SK-N-SH (cell line): ENCODE results near the gene UNC5CL. TPM values are rescaled to one million over a fixed set of nuclear protein-coding genes. Genes with fewer than 3 reads are reported as not detected.

Experiments used
- CTCF ChIA-PET: fragments of 300-600, 350-600 bp; formaldehyde crosslinking; extraction: SDS; loops from one replicate; lab custom pipeline; 2021; lab: Yijun Ruan, JAX
- POLR2A ChIA-PET: fragments of 350-600 bp; sonication (Branson Sonifier 250); formaldehyde crosslinking; extraction: SDS; loops from one replicate; lab custom pipeline; 2020; ENCODE audit warnings: antibody characterized with exemption, inconsistent platforms; lab: Yijun Ruan, JAX
- DNase-seq: peaks from one replicate; pipeline ENCODE4 v3.0.0; 2012
- H2AFZ ChIP-seq: fragments of 200-600 bp; sonication (generic); 2 replicates; pipeline ENCODE4 v1.8.1; 2016; ENCODE audit warnings: antibody characterized with exemption, mild to moderate bottlenecking, low read depth
- H3F3A ChIP-seq: fragments of 200-600 bp; sonication (generic); replicated peaks from 2 replicates; pipeline ENCODE3; 2016; ENCODE audit warnings: antibody characterized with exemption, mild to moderate bottlenecking; ENCODE audit not compliant: insufficient read depth
- H3K27ac ChIP-seq, 2 experiments: fragments of 200-500 bp in 1 of 2; fragments of 200-600 bp in 1 of 2; sonication (Bioruptor generic) in 1 of 2; sonication (generic), shearing (Covaris generic) in 1 of 2; 2 replicates each; pipeline versions ENCODE4 v1.5.1 to v1.6.1; 2014 to 2016; ENCODE audit warnings: low read depth in 2 of 2, inconsistent platforms in 1 of 2, low read length in 1 of 2, mild to moderate bottlenecking in 1 of 2, mixed read lengths in 1 of 2
- H3K27me3 ChIP-seq: fragments of 200-600 bp; sonication (generic), shearing (Covaris generic); 2 replicates; pipeline ENCODE4 v1.6.1; 2016; ENCODE audit warnings: mixed run types; ENCODE audit not compliant: insufficient read depth
- H3K36me3 ChIP-seq, 2 experiments: fragments of 200-500 bp in 1 of 2; fragments of 200-600 bp in 1 of 2; sonication (Bioruptor generic) in 1 of 2; sonication (generic) in 1 of 2; replicated peaks in 1 of 2; 2 replicates each; pipeline versions ENCODE3 to v1.5.1; 2014 to 2016; ENCODE audit warnings: low read length in 1 of 2, mild to moderate bottlenecking in 1 of 2; ENCODE audit not compliant: insufficient read depth in 2 of 2, control insufficient read depth in 1 of 2
- H3K4me1 ChIP-seq, 2 experiments: fragments of 200-500 bp in 1 of 2; fragments of 200-600 bp in 1 of 2; sonication (Bioruptor generic) in 1 of 2; sonication (generic), shearing (Covaris generic) in 1 of 2; 2 replicates each; pipeline versions ENCODE4 v1.5.1 to v1.6.1; 2014 to 2016; ENCODE audit warnings: low read depth in 1 of 2, low read length in 1 of 2, mixed run types in 1 of 2; ENCODE audit not compliant: insufficient read depth in 2 of 2, control insufficient read depth in 1 of 2
- H3K4me2 ChIP-seq: fragments of 200-600 bp; sonication (generic), shearing (Covaris generic); 2 replicates; pipeline ENCODE4 v1.6.1; 2017; ENCODE audit warnings: mixed run types
- H3K4me3 ChIP-seq, 2 experiments: fragments of 200-500 bp in 1 of 2; fragments of 200-600 bp in 1 of 2; sonication (Bioruptor generic) in 1 of 2; sonication (generic), shearing (Covaris generic) in 1 of 2; 2 replicates each; pipeline versions ENCODE4 v1.5.1 to v1.8.1; 2014 to 2016; ENCODE audit warnings: low read depth in 2 of 2, inconsistent platforms in 1 of 2, low read length in 1 of 2, mild to moderate bottlenecking in 1 of 2, mixed read lengths in 1 of 2, moderate library complexity in 1 of 2
- H3K79me2 ChIP-seq: fragments of 200-600 bp; sonication (generic); 2 replicates; pipeline ENCODE4 v1.8.1; 2017; ENCODE audit warnings: mild to moderate bottlenecking; ENCODE audit not compliant: insufficient read depth
- H3K9ac ChIP-seq: fragments of 200-600 bp; sonication (generic); 2 replicates; pipeline ENCODE4 v1.6.1; 2017; ENCODE audit warnings: mixed run types
- H3K9me2 ChIP-seq: fragments of 200-600 bp; sonication (generic); 2 replicates; pipeline ENCODE4 v1.6.1; 2017; ENCODE audit warnings: mixed run types
- H3K9me3 ChIP-seq: fragments of 200-600 bp; sonication (generic); 2 replicates; pipeline ENCODE4 v1.6.1; 2017; ENCODE audit warnings: mixed run types, mild to moderate bottlenecking, moderate library complexity
- H4K20me1 ChIP-seq: fragments of 200-600 bp; sonication (generic); 2 replicates; pipeline ENCODE4 v1.6.1; 2017; ENCODE audit warnings: mild to moderate bottlenecking, mixed run types; ENCODE audit not compliant: insufficient read depth
- CHD2 ChIP-seq: fragments of 150-350 bp; IDR thresholded peaks from 2 replicates; pipeline ENCODE4 v1.6.1; 2018; ENCODE audit warnings: low read length; ENCODE audit not compliant: partially characterized antibody
- CTCF ChIP-seq: fragments of 200-600 bp; sonication (generic); IDR thresholded peaks from 2 replicates; pipeline ENCODE4 v1.6.1; 2017; ENCODE audit warnings: antibody characterized with exemption, mild to moderate bottlenecking, moderate library complexity
- EP300 ChIP-seq, 2 experiments: IDR thresholded peaks; 2 replicates each; pipeline versions ENCODE4 v1.4.0 to v1.6.1; 2012; ENCODE audit warnings: borderline replicate concordance in 1 of 2, low read depth in 1 of 2, low read length in 1 of 2
- FOXJ3 ChIP-seq: sonication (generic); formaldehyde crosslinking; IDR thresholded peaks from 2 replicates; pipeline ENCODE4 v1.5.1; 2020; ENCODE audit warnings: mild to moderate bottlenecking, missing genetic modification reagents
- FOXM1 ChIP-seq: IDR thresholded peaks from 2 replicates; pipeline ENCODE4 v1.4.0; 2012; ENCODE audit warnings: low read depth, mild to moderate bottlenecking
- MAX ChIP-seq: IDR thresholded peaks from 2 replicates; pipeline ENCODE4 v1.4.0; 2012; ENCODE audit warnings: low read depth
- MXI1 ChIP-seq: IDR thresholded peaks from 2 replicates; pipeline ENCODE4 v1.6.1; 2012; ENCODE audit warnings: mild to moderate bottlenecking, low read depth, low read length, improper control_type of control experiment
- RCOR1 ChIP-seq: fragments of 150-350 bp; IDR thresholded peaks from 2 replicates; pipeline ENCODE4 v1.6.1; 2017; ENCODE audit warnings: antibody characterized with exemption, low read length
- RXRA ChIP-seq: IDR thresholded peaks from 2 replicates; pipeline ENCODE4 v1.4.0; 2012; ENCODE audit warnings: low read depth, mild to moderate bottlenecking, borderline replicate concordance
- SMC3 ChIP-seq: IDR thresholded peaks from 2 replicates; pipeline ENCODE4 v1.6.1; 2012; ENCODE audit warnings: low read depth, low read length, improper control_type of control experiment
- TEAD4 ChIP-seq: IDR thresholded peaks from 2 replicates; pipeline ENCODE4 v1.4.0; 2012; ENCODE audit warnings: mild to moderate bottlenecking, borderline replicate concordance; ENCODE audit not compliant: insufficient read depth
- YY1 ChIP-seq: IDR thresholded peaks from 2 replicates; pipeline ENCODE4 v1.4.0; 2012; ENCODE audit warnings: low read depth, mild to moderate bottlenecking
- WGBS: methylation state at CpG from one replicate; pipeline ENCODE4 v1.1.6; 2017; ENCODE audit warnings: low lambda C conversion rate; 5-methylcytosine and 5-hydroxymethylcytosine counted together
- polyA plus RNA-seq, 3 experiments: library from polyadenylated mRNA; depleted of rRNA; stranded (reverse); fragments of >200 nt; gene quantifications; 2 replicates each; pipeline ENCODE4 v1.2.3, GENCODE V29; 2012
- TF ChIP-seq, protein P1 (sequence below): IDR thresholded peaks from 2 replicates; pipeline ENCODE4; 2012

Gene UNC5CL
- polyA plus RNA-seq, 1 of the 3 experiments (the other 2 are of a cell fraction), result 0.10 TPM

GRCh38 chr6:41036601-41037000 lies 2.4 kb downstream of the UNC5CL start:
- no peaks in the 10 kb centered on the region for H4K20me1 ChIP-seq
- no peak for TF ChIP-seq FOXJ3 (CRISPR knock-in tag)
- TF ChIP-seq MAX, result no peak
- TF ChIP-seq FOXM1, result no peak
- no peak for TF ChIP-seq CHD2
- no peak for TF ChIP-seq EP300 (IDR thresholded peaks at IDR 0.05; ENCODE audit: borderline replicate concordance in 1 of 2, low read depth in 1 of 2, low read length in 1 of 2)
- TF ChIP-seq, all 33 proteins: peak for 0
- ChIA-PET CTCF (interaction anchor here (0.9 to 3.0 kb wide), 8 partner anchors 9 to 31 kb away, joined by 3 to 26 read pairs (median 4); no protein-coding TSS in a partner anchor), POLR2A (no interaction called here)
- H3K9ac ChIP-seq, result no peak overlapping the region
- H2AFZ ChIP-seq, result no peak overlapping the region
- no peaks in the 10 kb centered on the region; a peak in 1 of 4 replicates for H3K4me1 ChIP-seq
- no peak for DNase-seq
- no peaks in the 10 kb centered on the region for H3K79me2 ChIP-seq
- no peak overlapping the region for H3K4me3 ChIP-seq
- no peaks in the 10 kb centered on the region for H3K36me3 ChIP-seq
- 91% methylated on average over 2 of the region's 2 CpGs for WGBS
- no peaks in the 10 kb centered on the region for H3K9me3 ChIP-seq
- no peaks in the 10 kb centered on the region for H3K9me2 ChIP-seq
- no peaks in the 10 kb centered on the region for H3K27me3 ChIP-seq
- no peak overlapping the region for H3K27ac ChIP-seq
- H3F3A ChIP-seq, result no peaks in the 10 kb centered on the region
- no peak overlapping the region for H3K4me2 ChIP-seq

- H3K9ac ChIP-seq, result no peak overlapping the region
- H3F3A ChIP-seq, result no peaks in the 10 kb centered on the region
- no peaks in the 10 kb centered on the region for H3K27me3 ChIP-seq
- no peaks in the 10 kb centered on the region for H4K20me1 ChIP-seq
- H3K9me3 ChIP-seq, result no peaks in the 10 kb centered on the region
- no peak overlapping the region for H3K27ac ChIP-seq
- ChIA-PET POLR2A (no interaction called here), CTCF (interaction anchor here (0.9 to 3.0 kb wide), 7 partner anchors 8 to 32 kb away, joined by 3 to 26 read pairs (median 4); no protein-coding TSS in a partner anchor)
- H3K4me3 ChIP-seq, result no peak overlapping the region
- H3K4me1 ChIP-seq, result no peaks in the 10 kb centered on the region; a peak in 1 of 4 replicates
- H3K4me2 ChIP-seq, result no peak overlapping the region
- H3K79me2 ChIP-seq, result no peaks in the 10 kb centered on the region
- no peak for DNase-seq
- TF ChIP-seq, protein P1, sequence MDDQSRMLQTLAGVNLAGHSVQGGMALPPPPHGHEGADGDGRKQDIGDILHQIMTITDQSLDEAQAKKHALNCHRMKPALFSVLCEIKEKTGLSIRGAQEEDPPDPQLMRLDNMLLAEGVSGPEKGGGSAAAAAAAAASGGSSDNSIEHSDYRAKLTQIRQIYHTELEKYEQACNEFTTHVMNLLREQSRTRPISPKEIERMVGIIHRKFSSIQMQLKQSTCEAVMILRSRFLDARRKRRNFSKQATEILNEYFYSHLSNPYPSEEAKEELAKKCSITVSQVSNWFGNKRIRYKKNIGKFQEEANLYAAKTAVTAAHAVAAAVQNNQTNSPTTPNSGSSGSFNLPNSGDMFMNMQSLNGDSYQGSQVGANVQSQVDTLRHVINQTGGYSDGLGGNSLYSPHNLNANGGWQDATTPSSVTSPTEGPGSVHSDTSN, result no peak
- no peak for TF ChIP-seq YY1
- TF ChIP-seq FOXJ3 (CRISPR knock-in tag), result no peak
- TF ChIP-seq MXI1, result no peak
- no peak for TF ChIP-seq CTCF
- TF ChIP-seq RCOR1, result no peak
- TF ChIP-seq TEAD4, result no peak
- TF ChIP-seq SMC3, result no peak
- TF ChIP-seq RXRA, result no peak
- H3K9me2 ChIP-seq, result no peaks in the 10 kb centered on the region
- H2AFZ ChIP-seq, result no peak overlapping the region
- no peaks in the 10 kb centered on the region for H3K36me3 ChIP-seq
- WGBS, result 47% methylated on average over 3 of the region's 3 CpGs
Observed at GRCh38 chr6:41036186-41036585, 2.8 kb downstream of the UNC5CL start.
